H1 (cell line): Measurements from ENCODE around the gene PSME2. TPM values are rescaled to one million over a fixed set of nuclear protein-coding genes. Genes with fewer than 3 reads are reported as not detected.

Experiments
- BACH1 ChIP-seq: IDR thresholded peaks from 2 replicates; pipeline ENCODE4 v1.6.1; 2012; ENCODE audit warnings: low read length, improper control_type of control experiment
- BCL11A ChIP-seq, 2 experiments: IDR thresholded peaks; one replicate each; pipeline ENCODE4 v1.6.1; 2011; ENCODE audit warnings: low read depth in 2 of 2, low read length in 2 of 2, mild to moderate bottlenecking in 2 of 2
- BRCA1 ChIP-seq: IDR thresholded peaks from 2 replicates; pipeline ENCODE4 v1.6.1; 2012; ENCODE audit warnings: low read depth, low read length, improper control_type of control experiment
- CBX8 ChIP-seq: fragments of 300-800, 300-1000 bp; sonication (generic); IDR thresholded peaks from 2 replicates; pipeline ENCODE4 v1.7.1; 2016; ENCODE audit warnings: low read depth, low read length, borderline replicate concordance
- CTBP2 ChIP-seq: IDR thresholded peaks from 2 replicates; pipeline ENCODE4 v1.7.0; 2011; ENCODE audit warnings: borderline replicate concordance, mild to moderate bottlenecking, moderate library complexity, mixed read lengths, low read length; ENCODE audit not compliant: insufficient read depth, insufficient read length
- EGR1 ChIP-seq: IDR thresholded peaks from 2 replicates; pipeline ENCODE4 v1.6.1; 2011; ENCODE audit warnings: low read depth, low read length, borderline replicate concordance
- HDAC6 ChIP-seq: IDR thresholded peaks from one replicate; pipeline ENCODE4 v1.7.1; 2012; ENCODE audit warnings: low read depth, mild to moderate bottlenecking, inconsistent platforms, low read length, moderate library complexity
- KDM1A ChIP-seq: fragments of 200-600, 300-600 bp; sonication (generic); IDR thresholded peaks from 2 replicates; pipeline ENCODE4 v1.7.1; 2016; ENCODE audit warnings: mild to moderate bottlenecking, low read length, borderline replicate concordance
- MAFK ChIP-seq: IDR thresholded peaks from 2 replicates; pipeline ENCODE4 v1.6.1; 2012; ENCODE audit warnings: low read depth, mild to moderate bottlenecking, improper control_type of control experiment, low read length
- NRF1 ChIP-seq: IDR thresholded peaks from 2 replicates; pipeline ENCODE4 v1.6.1; 2011; ENCODE audit warnings: mild to moderate bottlenecking, low read depth, low read length, improper control_type of control experiment
- RAD21 ChIP-seq, 2 experiments: IDR thresholded peaks in 1 of 2; conservative IDR thresholded peaks in 1 of 2; 2 replicates each; pipeline ENCODE4 v1.6.1; 2011; ENCODE audit warnings: low read depth in 2 of 2, low read length in 2 of 2, improper control_type of control experiment in 1 of 2, inconsistent platforms in 1 of 2, mild to moderate bottlenecking in 1 of 2, moderate library complexity in 1 of 2
- SAP30 ChIP-seq: fragments of 300-600 bp; sonication (generic); IDR thresholded peaks from 2 replicates; pipeline ENCODE4 v1.7.1; 2012; ENCODE audit warnings: low read length, moderate library complexity, mild to moderate bottlenecking, inconsistent platforms; ENCODE audit not compliant: insufficient read depth, insufficient replicate concordance
- SP1 ChIP-seq: IDR thresholded peaks from 2 replicates; pipeline ENCODE4 v1.6.1; 2011; ENCODE audit warnings: low read depth, low read length
- SRF ChIP-seq: IDR thresholded peaks from 2 replicates; pipeline ENCODE4 v1.6.1; 2011; ENCODE audit warnings: mild to moderate bottlenecking, low read depth, low read length, moderate library complexity
- TAF7 ChIP-seq: optimal IDR thresholded peaks from 2 replicates; pipeline ENCODE3; 2011; ENCODE audit warnings: low read depth, mild to moderate bottlenecking, inconsistent platforms, low read length, moderate library complexity, borderline replicate concordance
- TBP ChIP-seq: IDR thresholded peaks from 2 replicates; pipeline ENCODE4 v1.6.1; 2011; ENCODE audit warnings: low read depth, low read length, improper control_type of control experiment
- TCF12 ChIP-seq: IDR thresholded peaks from 2 replicates; pipeline ENCODE4 v1.6.1; 2011; ENCODE audit warnings: low read depth, mild to moderate bottlenecking, low read length
- YY1 ChIP-seq: IDR thresholded peaks from 2 replicates; pipeline ENCODE4 v1.6.1; 2011; ENCODE audit warnings: low read depth, mild to moderate bottlenecking, low read length
- polyA plus RNA-seq, 7 experiments: library from polyadenylated mRNA; depleted of rRNA in 3 of 7; stranded (reverse) in 5 of 7; unstranded in 2 of 7; fragments of >200 nt in 5 of 7; fragments of 200-250 nt in 2 of 7; gene quantifications; 1 replicate in 5 of 7; 2 replicates in 1 of 7; 4 replicates in 1 of 7; pipeline versions ENCODE4 v1.2.1 to v1.2.3, GENCODE V29; 2011 to 2013; ENCODE audit warnings: missing spikeins in 2 of 7, mixed read lengths in 2 of 7
- total RNA-seq: library from RNA; stranded (reverse); fragmentation: NEBNext Ultra II Directional; extraction: Animal tissue kit (Norgen Biotek cat#: 25700); gene quantifications from 2 replicates; pipeline ENCODE4 v1.2.1, GENCODE V29; 2021
- TF ChIP-seq, protein P1 (sequence below): IDR thresholded peaks from 2 replicates; pipeline ENCODE4 v1.6.1; 2012; ENCODE audit warnings: inconsistent platforms
- TF ChIP-seq, protein P2 (sequence below): IDR thresholded peaks from 2 replicates; pipeline ENCODE4 v1.6.1; 2012; ENCODE audit warnings: inconsistent platforms

The PSME2 gene
- total and polyA plus RNA-seq, 2 of the 8 experiments (the other 6 are each of a cell fraction or from before 2014, with no cell fraction given): 71.8 to 111 TPM

DNA sequence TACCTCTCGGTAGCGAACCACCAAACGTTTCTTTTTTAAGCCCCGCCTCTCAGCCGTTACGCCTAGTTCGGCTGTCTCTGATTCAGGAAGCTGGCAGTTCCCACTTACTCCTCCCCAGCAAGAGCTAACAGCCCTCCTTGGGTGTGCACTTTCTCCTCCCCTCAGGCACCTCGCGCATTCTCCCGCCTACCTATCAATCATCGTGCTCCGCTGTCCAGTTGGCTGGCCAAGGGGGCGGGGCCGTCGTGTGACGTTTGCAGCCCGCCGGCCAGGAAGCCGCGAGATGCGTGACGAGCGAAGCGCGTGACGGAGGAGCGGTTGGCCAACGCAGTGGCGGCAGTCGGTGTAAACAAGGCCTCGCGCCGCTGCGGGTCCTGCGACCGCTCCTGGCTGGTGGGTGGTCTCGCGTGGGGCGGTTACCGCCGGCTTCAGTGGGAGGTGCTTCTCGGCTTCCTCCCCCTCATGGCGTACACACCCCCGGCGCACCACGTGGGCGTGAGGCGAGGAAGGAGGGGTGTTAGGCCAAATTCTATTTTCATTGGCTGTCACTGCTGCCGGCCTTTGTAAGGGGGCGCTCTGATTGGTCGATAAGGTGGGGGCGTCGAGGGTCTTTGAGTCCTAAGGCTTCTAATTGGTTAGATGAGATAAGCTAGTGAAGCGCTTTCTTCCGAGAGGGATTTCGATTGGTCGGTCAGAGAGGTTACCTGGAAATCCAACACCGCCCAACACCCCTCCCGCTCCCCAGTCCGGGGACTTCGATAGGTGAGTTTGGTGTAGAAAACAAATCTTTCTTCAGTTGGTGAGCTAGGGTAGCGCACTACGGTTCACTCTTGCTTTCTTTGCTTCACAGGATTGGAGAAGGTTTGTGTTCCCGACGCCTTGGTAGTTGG lies 31.6 kb downstream of the PSME2 start, which contains the start of the genes DCAF11 and NRL (continued):
- TF ChIP-seq, protein P1, sequence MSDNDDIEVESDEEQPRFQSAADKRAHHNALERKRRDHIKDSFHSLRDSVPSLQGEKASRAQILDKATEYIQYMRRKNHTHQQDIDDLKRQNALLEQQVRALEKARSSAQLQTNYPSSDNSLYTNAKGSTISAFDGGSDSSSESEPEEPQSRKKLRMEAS: peak; percentile 94
- TF ChIP-seq RAD21 (IDR thresholded peaks at IDR 0.05 in 1 of 2, conservative IDR thresholded peaks at IDR 0.05 in 1 of 2; ENCODE audit: low read depth in 2 of 2, low read length in 2 of 2) (no peak), SP1 (peak; percentile 99), KDM1A (no peak), BRCA1 (peak; percentile 75), NRF1 (0 out of 2 replicates have a peak, but pooled peaks have one; percentile 24), EGR1 (peak; percentile 60; the same call in 1 of the 2 replicates), HDAC6 (no peak), SAP30 (peak; percentile 28), YY1 (0 out of 2 replicates have a peak, but pooled peaks have one; percentile 20), CTBP2 (no peak), TCF12 (no peak), BACH1 (peak; percentile 83), TAF7 (peak; percentile 29), CBX8 (no peak), TBP (peak; percentile 66), SRF (no peak), MAFK (no peak), BCL11A (IDR thresholded peaks at IDR 0.05; ENCODE audit: low read depth in 2 of 2, low read length in 2 of 2) (no peak)
- TF ChIP-seq, protein P2, sequence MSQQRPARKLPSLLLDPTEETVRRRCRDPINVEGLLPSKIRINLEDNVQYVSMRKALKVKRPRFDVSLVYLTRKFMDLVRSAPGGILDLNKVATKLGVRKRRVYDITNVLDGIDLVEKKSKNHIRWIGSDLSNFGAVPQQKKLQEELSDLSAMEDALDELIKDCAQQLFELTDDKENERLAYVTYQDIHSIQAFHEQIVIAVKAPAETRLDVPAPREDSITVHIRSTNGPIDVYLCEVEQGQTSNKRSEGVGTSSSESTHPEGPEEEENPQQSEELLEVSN: peak; percentile 77
- TF ChIP-seq, all 59 proteins: peak for 26
